ENCODE data around the gene CLEC3A.

DNA sequence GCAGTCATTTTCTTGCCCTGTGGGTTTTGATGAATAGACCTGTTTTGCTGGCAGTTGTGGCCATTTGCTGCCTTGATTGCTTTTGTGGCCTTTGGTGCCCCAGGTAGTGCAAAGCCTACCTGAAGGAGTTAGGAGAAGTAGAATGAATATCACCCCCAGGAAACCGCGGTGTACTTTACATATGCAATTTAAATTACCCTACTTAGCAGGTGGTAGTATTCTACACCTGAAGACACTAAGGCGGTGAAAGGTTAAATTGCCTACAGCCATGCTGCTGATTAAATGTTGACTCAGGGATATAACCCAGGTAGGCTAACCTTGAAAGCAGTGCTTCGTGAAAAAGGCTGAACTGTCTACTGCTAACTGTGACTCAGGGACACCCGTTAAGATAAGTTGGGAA, 49.9 kb downstream of the CLEC3A start:
- TF ChIP-seq POLR2AphosphoS5 (IDR thresholded peaks at IDR 0.05; ENCODE audit: low read depth, low read length) = no peak
- no peak for TF ChIP-seq TAF1 (IDR thresholded peaks at IDR 0.05; ENCODE audit: borderline replicate concordance, insufficient read depth, low read length)
